Measurements from ENCODE around the gene BOC. TPM values are rescaled to one million over a fixed set of nuclear protein-coding genes. Genes with fewer than 3 reads are reported as not detected.

BOC gene
- total RNA-seq, 1 donor from 2014 or later: 4.2 TPM

DNA sequence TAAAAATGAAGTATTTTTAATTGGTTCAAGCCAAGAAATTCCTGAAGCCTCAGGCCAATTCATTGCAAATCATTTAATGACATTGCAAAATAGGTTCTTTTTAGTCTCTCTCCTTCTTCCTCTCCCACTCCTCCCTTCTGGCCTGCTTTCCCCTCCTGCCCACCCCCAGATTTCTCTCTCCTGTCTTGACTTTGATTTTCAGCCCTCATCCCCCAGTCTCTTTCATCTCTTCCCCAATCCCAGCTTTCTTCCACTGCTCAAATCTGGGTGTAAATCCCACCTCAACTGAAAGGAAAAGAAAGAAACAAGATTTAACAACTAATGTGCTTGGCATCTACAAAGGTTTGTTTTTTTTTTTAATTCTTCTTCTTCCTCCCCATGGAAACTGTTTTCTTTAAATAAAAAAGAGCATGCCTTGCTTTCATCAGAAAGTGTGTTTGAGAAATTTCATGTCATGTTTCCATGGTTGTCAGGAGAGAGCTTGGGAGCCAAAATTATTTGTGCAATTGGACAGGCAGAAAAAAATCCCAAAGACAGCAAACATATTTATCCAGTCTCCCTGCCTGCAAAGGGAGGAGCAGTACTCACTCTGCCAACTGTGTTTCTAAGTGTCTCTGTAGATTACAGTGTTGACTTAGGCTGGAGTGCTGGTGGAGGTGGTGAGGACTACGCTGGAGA lies 50.4 kb downstream of the BOC start:
- no peak overlapping the region for H3K27ac Mint-ChIP-seq
- no peaks in the 10 kb centered on the region for H3K9me3 Mint-ChIP-seq
- H3K4me3 Mint-ChIP-seq (ENCODE audit: low read depth): no peak overlapping the region
- intact Hi-C loops (cut with micrococcal nuclease): no loop called here
- H3K4me1 Mint-ChIP-seq (ENCODE audit: low read depth): peaks cover 15% of the 10 kb centered on the region
- H3K36me3 Mint-ChIP-seq (ENCODE audit: low read depth): no peaks in the 10 kb centered on the region
- H3K27me3 Mint-ChIP-seq (ENCODE audit: low read depth): no peaks in the 10 kb centered on the region
- no peak for DNase-seq (ENCODE audit: low spot score)

DNA sequence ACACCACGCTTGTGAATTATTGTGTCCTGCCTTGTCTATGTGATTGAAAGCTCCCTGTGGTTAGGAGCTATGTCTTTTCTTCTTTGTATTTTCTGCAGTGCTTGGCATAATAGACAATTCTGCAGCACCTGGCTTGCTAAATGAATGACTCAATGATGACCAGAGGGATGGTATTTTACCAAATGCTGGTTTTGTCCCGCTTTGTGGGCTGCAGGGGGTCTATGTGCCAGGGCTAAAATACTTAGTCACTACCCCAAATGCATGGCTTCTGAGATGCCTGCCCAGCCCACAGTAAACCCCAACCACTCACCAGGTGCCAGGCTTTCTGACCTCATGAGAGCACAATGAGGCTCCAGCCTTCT lies 50.9 kb downstream of the BOC start:
- intact Hi-C loops (cut with micrococcal nuclease): no loop called here
- no peak overlapping the region for H3K27ac Mint-ChIP-seq

GRCh38 chr3:113263020-113263419 lies 51.7 kb downstream of the BOC start:
- H3K4me1 Mint-ChIP-seq (ENCODE audit: low read depth): peaks cover 12% of the 10 kb centered on the region
- intact Hi-C loops (cut with micrococcal nuclease): no loop called here

More for the DNA sequence above, 50.9 kb downstream of the BOC start:
- Mint-ChIP-seq H3K4me1 (ENCODE audit: low read depth) (peaks cover 15% of the 10 kb centered on the region), H3K27me3 (ENCODE audit: low read depth) (no peaks in the 10 kb centered on the region), H3K4me3 (ENCODE audit: low read depth) (no peak overlapping the region), H3K9me3 (no peaks in the 10 kb centered on the region), H3K36me3 (ENCODE audit: low read depth) (no peaks in the 10 kb centered on the region)
- DNase-seq (ENCODE audit: low spot score): no peak

DNA sequence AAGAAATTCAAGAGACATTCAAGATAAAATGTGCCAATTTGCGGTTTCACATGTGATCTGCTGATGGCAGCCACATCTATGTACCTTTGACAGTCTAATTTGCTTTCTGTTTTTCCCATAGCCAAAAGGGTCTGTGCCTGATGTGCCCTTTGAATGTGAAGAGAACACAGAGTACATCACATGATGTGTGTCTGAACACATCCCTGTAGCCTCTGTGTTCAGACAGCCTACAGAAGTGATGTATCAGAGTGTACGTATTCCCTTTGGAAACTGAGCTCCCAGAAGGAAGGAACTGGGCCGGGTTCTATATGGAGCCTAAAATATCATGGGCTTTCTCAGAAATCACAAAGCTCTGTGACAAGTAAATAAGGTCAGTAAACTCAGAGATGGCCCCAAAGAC lies 52.4 kb downstream of the BOC start:
- Mint-ChIP-seq H3K36me3 (ENCODE audit: low read depth) (no peaks in the 10 kb centered on the region), H3K27ac (no peak overlapping the region), H3K9me3 (no peaks in the 10 kb centered on the region), H3K4me1 (ENCODE audit: low read depth) (peaks cover 5% of the 10 kb centered on the region), H3K27me3 (ENCODE audit: low read depth) (no peaks in the 10 kb centered on the region), H3K4me3 (ENCODE audit: low read depth) (no peak overlapping the region)
- no peak for DNase-seq (ENCODE audit: low spot score)
- intact Hi-C loops (cut with micrococcal nuclease): no loop called here

More at GRCh38 chr3:113263020-113263419, 51.7 kb downstream of the BOC start:
- no peak for DNase-seq (ENCODE audit: low spot score)
- no peak overlapping the region for H3K4me3 Mint-ChIP-seq (ENCODE audit: low read depth)
- H3K27ac Mint-ChIP-seq: no peak overlapping the region
- no peaks in the 10 kb centered on the region for H3K36me3 Mint-ChIP-seq (ENCODE audit: low read depth)
- no peaks in the 10 kb centered on the region for H3K27me3 Mint-ChIP-seq (ENCODE audit: low read depth)
- no peaks in the 10 kb centered on the region for H3K9me3 Mint-ChIP-seq

DNA sequence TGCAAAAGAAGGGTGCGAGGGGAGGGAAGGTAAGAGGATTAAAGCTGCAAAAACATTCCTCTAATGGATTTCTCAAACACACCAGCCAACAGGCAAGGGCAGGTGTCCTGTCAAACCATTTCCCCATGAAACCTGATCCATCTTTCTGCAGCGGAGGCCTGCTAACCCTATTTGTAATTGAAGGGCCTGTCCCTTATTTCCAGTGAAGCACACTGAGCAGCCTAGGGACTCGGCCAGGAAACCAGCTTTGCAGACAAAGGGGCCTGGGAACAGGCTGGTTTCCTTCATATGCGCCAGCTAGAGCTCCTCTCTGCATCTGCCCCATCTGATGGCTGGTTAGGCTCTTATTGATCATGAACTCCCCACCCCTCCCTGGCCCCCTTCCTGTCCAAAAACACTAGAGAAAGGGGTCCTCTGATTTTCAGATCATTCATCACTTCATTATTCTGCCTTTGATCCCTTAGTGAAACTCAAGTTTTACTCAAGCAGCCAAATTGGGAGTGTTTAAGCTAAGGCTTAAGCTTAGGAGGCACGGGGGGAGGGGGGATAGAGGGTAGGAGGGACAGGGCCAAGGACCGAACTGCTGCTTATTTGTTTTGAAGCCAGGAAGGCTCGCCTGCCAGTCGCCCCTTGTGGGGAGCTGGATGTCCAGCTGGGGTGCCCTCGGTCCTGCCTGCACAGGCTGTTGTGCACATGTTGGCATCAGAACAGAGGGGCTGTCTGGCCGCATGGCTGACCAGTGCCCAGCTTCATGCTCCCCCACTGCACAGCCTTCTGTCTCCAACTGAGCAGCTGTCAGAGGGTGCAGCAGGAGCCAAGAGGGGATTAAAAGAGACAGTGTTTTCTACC lies 53.1 kb downstream of the BOC start:
- Mint-ChIP-seq H3K9me3 (no peaks in the 10 kb centered on the region), H3K4me3 (ENCODE audit: low read depth) (no peak overlapping the region), H3K27me3 (ENCODE audit: low read depth) (no peaks in the 10 kb centered on the region), H3K4me1 (ENCODE audit: low read depth) (peaks cover 5% of the 10 kb centered on the region), H3K27ac (no peak overlapping the region), H3K36me3 (ENCODE audit: low read depth) (no peaks in the 10 kb centered on the region)
- no peak for DNase-seq (ENCODE audit: low spot score)
- intact Hi-C loops (cut with micrococcal nuclease): no loop called here

GRCh38 chr3:113265231-113265630 lies 53.9 kb downstream of the BOC start:
- H3K36me3 Mint-ChIP-seq (ENCODE audit: low read depth): no peaks in the 10 kb centered on the region
- H3K27ac Mint-ChIP-seq: no peak overlapping the region
- H3K9me3 Mint-ChIP-seq: no peaks in the 10 kb centered on the region
- peaks cover 5% of the 10 kb centered on the region for H3K4me1 Mint-ChIP-seq (ENCODE audit: low read depth)
- H3K4me3 Mint-ChIP-seq (ENCODE audit: low read depth): no peak overlapping the region
- intact Hi-C loops (cut with micrococcal nuclease): no loop called here
- DNase-seq (ENCODE audit: low spot score): no peak
- no peaks in the 10 kb centered on the region for H3K27me3 Mint-ChIP-seq (ENCODE audit: low read depth)

GRCh38 chr3:113266738-113267137 lies 55.4 kb downstream of the BOC start:
- H3K4me3 Mint-ChIP-seq (ENCODE audit: low read depth): no peak overlapping the region
- peak overlapping the region; percentile 7 for H3K27ac Mint-ChIP-seq
- intact Hi-C loops (cut with micrococcal nuclease): no loop called here

DNA sequence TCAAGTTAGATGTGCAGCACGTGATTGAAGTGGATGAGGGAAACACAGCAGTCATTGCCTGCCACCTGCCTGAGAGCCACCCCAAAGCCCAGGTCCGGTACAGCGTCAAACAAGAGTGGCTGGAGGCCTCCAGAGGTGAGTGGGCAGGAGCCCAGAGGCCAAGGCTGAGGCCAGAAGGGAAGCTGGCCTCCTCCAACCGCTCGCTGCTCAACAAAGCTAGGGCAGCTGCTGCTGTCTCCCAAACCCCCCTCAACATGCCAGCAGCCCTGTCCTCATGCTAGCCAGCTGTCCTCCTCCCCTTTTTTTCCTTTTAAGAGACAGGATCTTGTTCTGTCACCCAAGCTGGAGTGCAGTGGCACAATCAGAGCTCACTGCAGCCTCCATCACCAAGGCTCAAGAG lies 57.0 kb downstream of the BOC start:
- DNase-seq (ENCODE audit: low spot score): no peak
- Mint-ChIP-seq H3K27ac (no peak overlapping the region), H3K36me3 (ENCODE audit: low read depth) (no peaks in the 10 kb centered on the region), H3K4me3 (ENCODE audit: low read depth) (no peak overlapping the region), H3K9me3 (no peaks in the 10 kb centered on the region), H3K4me1 (ENCODE audit: low read depth) (peaks cover 5% of the 10 kb centered on the region), H3K27me3 (ENCODE audit: low read depth) (no peaks in the 10 kb centered on the region)
- intact Hi-C loops (cut with micrococcal nuclease): no loop called here

More at GRCh38 chr3:113266738-113267137, 55.4 kb downstream of the BOC start:
- H3K27me3 Mint-ChIP-seq (ENCODE audit: low read depth): no peaks in the 10 kb centered on the region
- DNase-seq (ENCODE audit: low spot score): no peak
- H3K4me1 Mint-ChIP-seq (ENCODE audit: low read depth): peaks cover 5% of the 10 kb centered on the region
- H3K36me3 Mint-ChIP-seq (ENCODE audit: low read depth): no peaks in the 10 kb centered on the region
- H3K9me3 Mint-ChIP-seq: no peaks in the 10 kb centered on the region

GRCh38 chr3:113268942-113269341 lies 57.6 kb downstream of the BOC start:
- H3K27me3 Mint-ChIP-seq (ENCODE audit: low read depth): no peaks in the 10 kb centered on the region
- intact Hi-C loops (cut with micrococcal nuclease): no loop called here
- no peak overlapping the region for H3K27ac Mint-ChIP-seq
- H3K9me3 Mint-ChIP-seq: no peaks in the 10 kb centered on the region
- H3K4me1 Mint-ChIP-seq (ENCODE audit: low read depth): peaks cover 5% of the 10 kb centered on the region
- no peak overlapping the region for H3K4me3 Mint-ChIP-seq (ENCODE audit: low read depth)
- DNase-seq (ENCODE audit: low spot score): no peak
- no peaks in the 10 kb centered on the region for H3K36me3 Mint-ChIP-seq (ENCODE audit: low read depth)

DNA sequence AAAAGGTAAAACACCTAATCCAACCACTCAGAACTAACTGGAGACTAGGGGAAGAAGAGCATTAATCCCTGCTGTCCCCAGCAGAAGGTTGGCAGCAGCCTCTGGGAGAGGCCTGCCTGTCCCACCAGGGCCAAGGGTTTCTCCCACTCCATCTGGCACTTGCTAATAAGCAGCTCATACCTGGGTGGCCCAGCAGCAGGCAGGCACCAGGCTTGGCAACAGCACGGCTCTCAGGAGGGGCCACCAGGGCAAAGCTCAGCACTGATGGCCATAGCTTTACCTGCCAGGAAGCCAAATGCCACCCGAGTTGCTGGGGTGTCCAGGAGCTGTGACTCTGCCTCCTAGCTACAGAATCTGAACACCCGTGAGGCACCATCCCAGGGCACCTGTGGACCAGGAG lies 58.3 kb downstream of the BOC start:
- H3K4me1 Mint-ChIP-seq (ENCODE audit: low read depth): peaks cover 5% of the 10 kb centered on the region
- H3K4me3 Mint-ChIP-seq (ENCODE audit: low read depth): no peak overlapping the region
- no peaks in the 10 kb centered on the region for H3K9me3 Mint-ChIP-seq
- no peak for DNase-seq (ENCODE audit: low spot score)
- H3K36me3 Mint-ChIP-seq (ENCODE audit: low read depth): no peaks in the 10 kb centered on the region
- H3K27ac Mint-ChIP-seq: no peak overlapping the region
- H3K27me3 Mint-ChIP-seq (ENCODE audit: low read depth): no peaks in the 10 kb centered on the region
- intact Hi-C loops (cut with micrococcal nuclease): no loop called here

- peaks cover 5% of the 10 kb centered on the region for H3K4me1 Mint-ChIP-seq (ENCODE audit: low read depth)
- intact Hi-C loops (cut with micrococcal nuclease): no loop called here
- no peak overlapping the region for H3K4me3 Mint-ChIP-seq (ENCODE audit: low read depth)
- H3K27me3 Mint-ChIP-seq (ENCODE audit: low read depth): no peaks in the 10 kb centered on the region
- H3K36me3 Mint-ChIP-seq (ENCODE audit: low read depth): no peaks in the 10 kb centered on the region
- H3K9me3 Mint-ChIP-seq: no peaks in the 10 kb centered on the region
- no peak overlapping the region for H3K27ac Mint-ChIP-seq
- no peak for DNase-seq (ENCODE audit: low spot score)
Measured at GRCh38 chr3:113270068-113270467, 58.7 kb downstream of the BOC start.

- Mint-ChIP-seq H3K4me3 (ENCODE audit: low read depth) (no peak overlapping the region), H3K9me3 (no peaks in the 10 kb centered on the region), H3K4me1 (ENCODE audit: low read depth) (peaks cover 5% of the 10 kb centered on the region), H3K27me3 (ENCODE audit: low read depth) (no peaks in the 10 kb centered on the region), H3K36me3 (ENCODE audit: low read depth) (no peaks in the 10 kb centered on the region), H3K27ac (no peak overlapping the region)
- intact Hi-C loops (cut with micrococcal nuclease): no loop called here
- DNase-seq (ENCODE audit: low spot score): no peak
Measured at GRCh38 chr3:113270786-113271185, 59.4 kb downstream of the BOC start.

DNA sequence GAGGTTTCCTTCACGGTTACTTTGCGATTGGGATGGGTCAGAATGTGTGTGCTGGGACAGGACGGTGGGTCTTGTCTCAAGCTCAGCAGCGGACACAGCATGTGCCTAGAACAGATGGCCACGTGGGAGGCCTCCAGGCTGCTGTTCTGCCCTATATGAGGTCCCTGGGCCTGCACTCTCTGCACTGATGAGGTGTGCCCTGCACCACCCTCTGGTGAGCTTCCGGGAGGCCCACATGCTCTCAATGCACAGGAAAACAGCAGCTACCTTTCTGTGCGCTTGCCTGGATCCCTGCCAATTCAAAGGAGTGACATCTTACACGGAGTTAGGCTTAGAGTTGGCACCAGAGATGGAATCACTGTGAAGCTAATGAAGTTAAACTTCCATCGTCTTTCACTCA lies 59.8 kb downstream of the BOC start:
- Mint-ChIP-seq H3K27ac (no peak overlapping the region), H3K27me3 (ENCODE audit: low read depth) (no peaks in the 10 kb centered on the region), H3K4me3 (ENCODE audit: low read depth) (no peak overlapping the region), H3K4me1 (ENCODE audit: low read depth) (peaks cover 7% of the 10 kb centered on the region), H3K9me3 (no peaks in the 10 kb centered on the region), H3K36me3 (ENCODE audit: low read depth) (no peaks in the 10 kb centered on the region)
- intact Hi-C loops (cut with micrococcal nuclease): no loop called here
- DNase-seq (ENCODE audit: low spot score): no peak

Data from activated T-helper 2 cell treated with anti-CD3 and anti-CD28 coated beads, Interferon-gamma antibody, Interleukin-2, Interleukin-4, amounts not matched to agents 10 μg/mL and 5 μg/mL and 100 μg/mL, durations not matched to agents 14 hours and 24 hours and 36 hours (primary cell).